ENCODE results near the gene IGIP.

The IGIP gene

GRCh38 chr5:140178086-140178410 is 52.3 kb downstream of the IGIP start:
- H3K27ac ChIP-seq = no peak overlapping the region
- no peak for TF ChIP-seq CTCF (IDR thresholded peaks at IDR 0.05)
- TF ChIP-seq ZFX (IDR thresholded peaks at IDR 0.05; ENCODE audit: borderline replicate concordance) = no peak

GRCh38 chr5:140178482-140179116 is 52.9 kb downstream of the IGIP start:
- TF ChIP-seq ZFX (IDR thresholded peaks at IDR 0.05; ENCODE audit: borderline replicate concordance) = no peak
- no peak for TF ChIP-seq CTCF (IDR thresholded peaks at IDR 0.05)
- H3K27ac ChIP-seq = no peak overlapping the region
